ENCODE data around the gene HIRA.

The HIRA gene

GRCh38 chr22:19411690-19412045 lies 19.9 kb downstream of the HIRA start:
- TF ChIP-seq FOXM1 (IDR thresholded peaks at IDR 0.05; ENCODE audit: borderline replicate concordance, low read depth) (no peak), TAF1 (IDR thresholded peaks at IDR 0.05; ENCODE audit: low read depth) (no peak), NFIC (IDR thresholded peaks at IDR 0.05) (no peak), REST (IDR thresholded peaks at IDR 0.05; ENCODE audit: low read depth) (no peak), RAD21 (IDR thresholded peaks at IDR 0.05; ENCODE audit: low read depth) (no peak), ZBTB7A (IDR thresholded peaks at IDR 0.05; ENCODE audit: low read depth) (no peak), TEAD4 (IDR thresholded peaks at IDR 0.05) (no peak), TCF12 (IDR thresholded peaks at IDR 0.05; ENCODE audit: low read depth) (no peak), EGR1 (IDR thresholded peaks at IDR 0.05) (no peak), MAX (IDR thresholded peaks at IDR 0.05) (no peak), USF1 (IDR thresholded peaks at IDR 0.05) (no peak), CEBPB (IDR thresholded peaks at IDR 0.05) (no peak), YY1 (IDR thresholded peaks at IDR 0.05; ENCODE audit: low read depth) (no peak), CREB1 (IDR thresholded peaks at IDR 0.05; ENCODE audit: low read depth) (no peak), EP300 (IDR thresholded peaks at IDR 0.05; ENCODE audit: borderline replicate concordance) (no peak)

GRCh38 chr22:19410941-19411689 lies 20.4 kb downstream of the HIRA start:
- TF ChIP-seq CREB1 (IDR thresholded peaks at IDR 0.05; ENCODE audit: low read depth) (no peak), EP300 (IDR thresholded peaks at IDR 0.05; ENCODE audit: borderline replicate concordance) (no peak), ZBTB7A (IDR thresholded peaks at IDR 0.05; ENCODE audit: low read depth) (no peak), MAX (IDR thresholded peaks at IDR 0.05) (no peak), CEBPB (IDR thresholded peaks at IDR 0.05) (no peak), RAD21 (IDR thresholded peaks at IDR 0.05; ENCODE audit: low read depth) (no peak), TAF1 (IDR thresholded peaks at IDR 0.05; ENCODE audit: low read depth) (no peak), REST (IDR thresholded peaks at IDR 0.05; ENCODE audit: low read depth) (no peak), TEAD4 (IDR thresholded peaks at IDR 0.05) (no peak), EGR1 (IDR thresholded peaks at IDR 0.05) (no peak), TCF12 (IDR thresholded peaks at IDR 0.05; ENCODE audit: low read depth) (no peak), FOXM1 (IDR thresholded peaks at IDR 0.05; ENCODE audit: borderline replicate concordance, low read depth) (no peak), USF1 (IDR thresholded peaks at IDR 0.05) (no peak), YY1 (IDR thresholded peaks at IDR 0.05; ENCODE audit: low read depth) (no peak), NFIC (IDR thresholded peaks at IDR 0.05) (no peak)

- TF ChIP-seq CREB1 (IDR thresholded peaks at IDR 0.05; ENCODE audit: low read depth) = no peak
- TF ChIP-seq TEAD4 (IDR thresholded peaks at IDR 0.05) = no peak
- no peak for TF ChIP-seq EGR1 (IDR thresholded peaks at IDR 0.05)
- no peak for TF ChIP-seq MAX (IDR thresholded peaks at IDR 0.05)
- TF ChIP-seq RAD21 (IDR thresholded peaks at IDR 0.05; ENCODE audit: low read depth) = no peak
- TF ChIP-seq TCF12 (IDR thresholded peaks at IDR 0.05; ENCODE audit: low read depth) = no peak
- no peak for TF ChIP-seq YY1 (IDR thresholded peaks at IDR 0.05; ENCODE audit: low read depth)
- TF ChIP-seq EP300 (IDR thresholded peaks at IDR 0.05; ENCODE audit: borderline replicate concordance) = no peak
- TF ChIP-seq USF1 (IDR thresholded peaks at IDR 0.05) = no peak
- no peak for TF ChIP-seq FOXM1 (IDR thresholded peaks at IDR 0.05; ENCODE audit: borderline replicate concordance, low read depth)
- TF ChIP-seq CEBPB (IDR thresholded peaks at IDR 0.05) = no peak
- no peak for TF ChIP-seq NFIC (IDR thresholded peaks at IDR 0.05)
- TF ChIP-seq TAF1 (IDR thresholded peaks at IDR 0.05; ENCODE audit: low read depth) = no peak
Observed at GRCh38 chr22:19407649-19408606, 23.6 kb downstream of the HIRA start.

GRCh38 chr22:19406846-19407245 lies 24.7 kb downstream of the HIRA start:
- TF ChIP-seq RAD21 (IDR thresholded peaks at IDR 0.05; ENCODE audit: low read depth) = no peak
- no peak for TF ChIP-seq REST (IDR thresholded peaks at IDR 0.05; ENCODE audit: low read depth)
- TF ChIP-seq MAX (IDR thresholded peaks at IDR 0.05) = no peak
- TF ChIP-seq CREB1 (IDR thresholded peaks at IDR 0.05; ENCODE audit: low read depth) = no peak
- TF ChIP-seq TEAD4 (IDR thresholded peaks at IDR 0.05) = no peak
- no peak for TF ChIP-seq TCF12 (IDR thresholded peaks at IDR 0.05; ENCODE audit: low read depth)
- TF ChIP-seq TAF1 (IDR thresholded peaks at IDR 0.05; ENCODE audit: low read depth) = no peak
- TF ChIP-seq EGR1 (IDR thresholded peaks at IDR 0.05) = no peak
- TF ChIP-seq CEBPB (IDR thresholded peaks at IDR 0.05) = no peak
- TF ChIP-seq USF1 (IDR thresholded peaks at IDR 0.05) = no peak
- TF ChIP-seq EP300 (IDR thresholded peaks at IDR 0.05; ENCODE audit: borderline replicate concordance) = no peak
- TF ChIP-seq ZBTB7A (IDR thresholded peaks at IDR 0.05; ENCODE audit: low read depth) = no peak
- no peak for TF ChIP-seq YY1 (IDR thresholded peaks at IDR 0.05; ENCODE audit: low read depth)
- no peak for TF ChIP-seq FOXM1 (IDR thresholded peaks at IDR 0.05; ENCODE audit: borderline replicate concordance, low read depth)

All from Ishikawa (cell line).